HG03342 (cell line): ENCODE data around the gene COQ3.
"Not testable (repeated sequence)": the region's sequence is repeated elsewhere in the genome, so short reads cannot be mapped to it uniquely, and the experiment has no call there.

ENCODE experiments used
- ATAC-seq: cut with Tn5 transposase; IDR thresholded peaks from one replicate; pipeline ENCODE4 v1.9.1; 2021; ENCODE audit warnings: mild to moderate bottlenecking, moderate library complexity; ENCODE audit not compliant: unreplicated experiment

COQ3 gene

GRCh38 chr6:99390896-99391295, 3.1 kb downstream of the COQ3 start:
- ATAC-seq = no peak

- no peak for ATAC-seq
Measured at GRCh38 chr6:99384507-99384906, 9.5 kb downstream of the COQ3 start.

- no peak for ATAC-seq
Measured at GRCh38 chr6:99378636-99379035, 15.4 kb downstream of the COQ3 start.

GRCh38 chr6:99369533-99369932, 24.5 kb downstream of the COQ3 start:
- ATAC-seq = no peak

GRCh38 chr6:99366852-99367251, 27.1 kb downstream of the COQ3 start:
- no peak for ATAC-seq

- peak; percentile 93 for ATAC-seq
Measured at GRCh38 chr6:99364026-99364425, 30.0 kb downstream of the COQ3 start.

- no peak for ATAC-seq
Measured at GRCh38 chr6:99362678-99363268, 31.2 kb downstream of the COQ3 start.

GRCh38 chr6:99359800-99360199, 34.2 kb downstream of the COQ3 start:
- ATAC-seq = no peak

- ATAC-seq = no peak
Measured at GRCh38 chr6:99356641-99357040, 37.4 kb downstream of the COQ3 start.

GRCh38 chr6:99354983-99355382, 39.0 kb downstream of the COQ3 start:
- ATAC-seq = no peak

- no peak for ATAC-seq
Measured at GRCh38 chr6:99353126-99353525, 40.9 kb downstream of the COQ3 start.

- no peak for ATAC-seq
Measured at GRCh38 chr6:99350573-99350972, 43.4 kb downstream of the COQ3 start.

- peak; percentile 49 for ATAC-seq
Measured at GRCh38 chr6:99349171-99350141, 44.5 kb downstream of the COQ3 start, which contains the start of gene FAXC. Gene FAXC (minus strand): TSS chr6:99349674. CDS start chr6:99349372, 302 bp downstream.

GRCh38 chr6:99348288-99349170, 45.5 kb downstream of the COQ3 start:
- ATAC-seq = no peak

- ATAC-seq = no peak
Measured at GRCh38 chr6:99347804-99348203, 46.2 kb downstream of the COQ3 start.

- ATAC-seq = no peak
Measured at GRCh38 chr6:99346595-99346994, 47.4 kb downstream of the COQ3 start.

- no peak for ATAC-seq
Measured at GRCh38 chr6:99345164-99345563, 48.8 kb downstream of the COQ3 start.

GRCh38 chr6:99344289-99344688, 49.7 kb downstream of the COQ3 start:
- ATAC-seq = no peak

- ATAC-seq = no peak
Measured at GRCh38 chr6:99341862-99342455, 52.0 kb downstream of the COQ3 start.

GRCh38 chr6:99338188-99338587, 55.8 kb downstream of the COQ3 start:
- ATAC-seq = no peak

GRCh38 chr6:99335298-99335697, 58.7 kb downstream of the COQ3 start:
- not testable (repeated sequence) for ATAC-seq
